GM13976 (cell line): Measurements from ENCODE around the gene ZNF462.

Experiments used
- DNase-seq: peaks from one replicate; pipeline ENCODE4 v3.0.0; 2012; ENCODE audit warnings: low spot score
- CTCF ChIP-seq: IDR thresholded peaks from 2 replicates; pipeline ENCODE4 v1.5.1; 2012; ENCODE audit warnings: borderline replicate concordance, mild to moderate bottlenecking; ENCODE audit not compliant: insufficient read depth; ENCODE audit errors: extremely low read depth, missing control alignments, control extremely low read depth
- in situ Hi-C: fragments of 300-500 bp; cut with MboI; formaldehyde crosslinking; loops from one replicate; pipeline ENCODE4 v1.12.0; 2022; ENCODE audit warnings: low sequenced_read_pairs, mixed read lengths, inconsistent platforms; ENCODE audit not compliant: unreplicated experiment

ZNF462 gene

GRCh38 chr9:106878081-106878837 lies 15.3 kb downstream of the ZNF462 start:
- no peak for DNase-seq
- in situ Hi-C loops = no loop called here

GRCh38 chr9:106878934-106879333 lies 16.0 kb downstream of the ZNF462 start:
- DNase-seq = no peak
- in situ Hi-C loops = no loop called here
- no peak for TF ChIP-seq CTCF

More at GRCh38 chr9:106878081-106878837, 15.3 kb downstream of the ZNF462 start:
- TF ChIP-seq CTCF = no peak

GRCh38 chr9:106879439-106879882 lies 16.5 kb downstream of the ZNF462 start:
- no peak for DNase-seq
- no peak for TF ChIP-seq CTCF
- in situ Hi-C loops = no loop called here

- no peak for DNase-seq
- TF ChIP-seq CTCF = no peak
- in situ Hi-C loops = no loop called here
Measured at GRCh38 chr9:106880081-106880480, 17.1 kb downstream of the ZNF462 start.

GRCh38 chr9:106880863-106881262 lies 17.9 kb downstream of the ZNF462 start:
- DNase-seq = no peak
- in situ Hi-C loops = no loop called here
- no peak for TF ChIP-seq CTCF

- no peak for TF ChIP-seq CTCF
- no peak for DNase-seq
- in situ Hi-C loops = no loop called here
Measured at GRCh38 chr9:106883030-106883429, 20.1 kb downstream of the ZNF462 start.
